Stimulated activated CD4-positive, alpha-beta T cell treated with anti-CD3 and anti-CD28 coated beads, TNF-alpha, amount 100 ng/mL, for 24 hours (primary cell): ENCODE results near the gene EIF3L.
"Not testable (repeated sequence)": the region's sequence is repeated elsewhere in the genome, so short reads cannot be mapped to it uniquely, and the experiment has no call there.

Experiments used
- DNase-seq, 3 experiments: peaks; one replicate each; pipeline ENCODE4 v3.0.0-alpha.2; 2020; ENCODE audit warnings: low read depth in 3 of 3

The EIF3L gene

DNA sequence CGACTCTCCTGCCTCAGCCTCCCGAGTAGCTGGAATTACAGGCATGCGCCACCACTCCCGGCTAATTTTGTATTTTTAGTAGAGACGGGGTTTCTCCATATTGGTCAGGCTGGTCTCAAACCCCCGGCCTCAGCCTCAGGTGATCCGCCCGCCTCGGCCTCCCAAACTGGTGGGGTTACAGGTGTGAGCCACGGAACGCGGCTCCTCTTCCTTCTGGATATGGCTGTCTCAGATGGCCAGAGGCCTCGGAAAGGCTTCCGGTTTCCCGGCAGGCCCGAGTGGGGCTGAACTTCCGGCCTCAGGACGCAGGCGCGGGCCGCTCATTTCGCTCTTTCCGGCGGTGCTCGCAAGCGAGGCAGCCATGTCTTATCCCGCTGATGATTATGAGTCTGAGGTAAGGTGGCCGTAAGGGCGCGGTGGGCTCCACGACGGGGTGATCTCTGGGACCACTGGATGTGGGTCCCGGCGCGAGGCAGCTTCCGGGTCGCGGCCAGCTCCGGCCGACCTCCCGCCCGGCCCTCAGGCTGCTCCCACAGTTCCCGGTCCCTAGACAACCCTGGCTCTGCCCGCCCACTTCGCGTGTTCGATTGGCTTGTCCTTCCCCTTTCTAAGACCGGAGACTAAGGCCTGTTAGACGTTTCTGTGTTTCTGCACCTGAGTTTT, at the start of gene EIF3L:
Gene EIF3L, plus strand, starts transcription at position 331 of the 663 bp plus-strand sequence. Its CDS starts 31 bp downstream, at position 362.
- DNase-seq: peak; percentile 82 to 87 (median 83)

DNA sequence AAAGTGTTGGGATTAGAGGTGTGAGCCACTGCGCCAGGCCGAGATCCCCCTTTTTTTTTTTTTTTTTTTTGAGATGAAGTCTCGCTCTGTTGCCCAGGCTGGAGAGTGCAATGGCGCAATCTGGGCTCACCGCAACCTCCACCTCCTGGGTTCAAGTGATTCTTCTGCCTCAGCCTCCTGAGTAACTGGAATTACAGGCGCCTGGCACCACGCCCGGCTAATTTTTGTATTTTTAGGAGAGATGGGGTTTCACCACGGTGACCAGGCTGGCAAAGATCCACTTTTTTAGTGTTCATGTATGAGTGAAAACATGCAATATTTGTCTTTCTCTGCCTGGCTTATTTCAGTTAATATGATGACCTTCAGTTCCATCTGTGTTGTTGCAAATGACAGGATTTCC, 49.2 kb upstream of the EIF3L start:
- not testable (repeated sequence) for DNase-seq

DNA sequence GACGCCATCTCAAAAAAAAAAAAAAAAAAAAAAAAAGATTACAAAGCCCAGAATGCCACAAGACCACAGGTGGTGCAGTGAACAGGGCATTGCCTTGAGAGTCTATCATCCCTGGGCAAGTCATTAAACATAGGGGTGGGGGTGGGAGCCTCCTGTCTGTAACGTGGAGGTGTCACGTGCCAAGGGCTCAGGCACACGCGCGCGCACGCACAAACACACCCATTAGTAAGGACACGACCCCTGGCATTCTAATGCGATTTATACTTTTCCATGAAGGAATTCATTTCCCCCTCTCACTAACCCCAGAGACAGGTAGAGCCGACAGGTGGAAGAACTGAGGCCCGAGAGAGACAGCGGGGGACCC, 47.3 kb upstream of the EIF3L start:
- no peak for DNase-seq

DNA sequence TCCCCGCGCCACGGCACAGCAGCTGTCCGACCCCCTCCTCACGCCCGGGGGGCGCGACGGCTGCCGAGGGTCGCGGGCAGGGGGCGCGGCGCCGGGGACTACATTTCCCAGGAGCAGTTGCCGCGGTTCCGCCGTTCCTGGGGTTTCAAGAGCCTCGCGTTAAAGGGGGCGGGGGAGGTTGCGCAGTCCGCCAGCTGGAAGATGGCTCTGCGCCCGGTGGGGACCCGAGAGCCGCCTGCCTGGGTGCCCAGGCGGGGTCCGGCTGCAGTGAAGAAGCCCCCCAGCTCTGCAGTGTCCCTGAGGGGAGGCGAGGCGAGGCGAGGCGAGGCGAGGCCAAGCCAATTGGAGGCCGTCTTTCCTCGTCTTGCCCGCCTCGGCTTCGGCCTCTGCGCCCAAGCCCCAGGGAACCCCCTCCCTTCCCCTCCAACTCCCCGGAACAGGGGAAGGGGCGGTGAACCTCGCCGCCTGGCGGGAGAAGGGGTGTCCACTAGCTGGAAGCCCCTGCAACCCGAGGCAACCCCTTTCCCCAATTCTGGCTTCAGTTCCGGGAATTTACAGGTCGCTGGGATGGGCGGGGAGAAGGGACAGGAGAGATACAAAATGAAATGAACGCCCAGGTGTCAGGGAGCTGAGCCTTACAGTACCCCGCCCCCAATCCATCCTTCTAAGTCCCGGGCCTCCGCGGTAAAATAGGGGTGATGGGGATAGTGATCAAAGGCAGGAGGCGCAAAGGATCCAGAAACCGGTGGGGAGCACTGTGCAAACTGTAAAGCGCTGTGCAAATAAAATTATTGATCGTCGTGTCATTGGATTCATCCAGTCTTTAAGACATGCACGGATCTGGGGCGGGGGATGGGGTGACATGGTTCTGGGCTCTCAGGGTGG, 46.7 kb upstream of the EIF3L start:
- no peak for DNase-seq

DNA sequence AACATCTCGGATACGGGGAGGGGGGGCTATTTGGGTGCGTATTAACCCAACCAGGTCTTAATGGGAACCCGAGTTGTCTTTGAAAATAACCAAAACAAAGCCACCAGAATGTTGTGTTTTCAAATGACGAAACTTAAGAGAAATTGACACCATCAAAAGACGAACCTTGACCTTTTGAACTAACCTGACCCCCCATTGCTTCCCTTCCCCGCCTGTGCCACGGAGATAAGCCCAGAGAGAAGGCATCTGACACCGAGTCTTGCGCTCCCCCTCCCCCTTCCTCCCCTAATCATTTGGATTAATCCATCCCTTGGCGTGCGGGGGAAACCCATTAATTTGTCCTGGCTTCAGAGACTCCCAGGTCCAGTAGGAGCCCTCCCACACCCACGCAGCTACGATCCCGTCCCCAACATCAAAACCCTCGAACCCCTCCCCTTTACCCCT, 46.0 kb upstream of the EIF3L start:
- DNase-seq: no peak

DNA sequence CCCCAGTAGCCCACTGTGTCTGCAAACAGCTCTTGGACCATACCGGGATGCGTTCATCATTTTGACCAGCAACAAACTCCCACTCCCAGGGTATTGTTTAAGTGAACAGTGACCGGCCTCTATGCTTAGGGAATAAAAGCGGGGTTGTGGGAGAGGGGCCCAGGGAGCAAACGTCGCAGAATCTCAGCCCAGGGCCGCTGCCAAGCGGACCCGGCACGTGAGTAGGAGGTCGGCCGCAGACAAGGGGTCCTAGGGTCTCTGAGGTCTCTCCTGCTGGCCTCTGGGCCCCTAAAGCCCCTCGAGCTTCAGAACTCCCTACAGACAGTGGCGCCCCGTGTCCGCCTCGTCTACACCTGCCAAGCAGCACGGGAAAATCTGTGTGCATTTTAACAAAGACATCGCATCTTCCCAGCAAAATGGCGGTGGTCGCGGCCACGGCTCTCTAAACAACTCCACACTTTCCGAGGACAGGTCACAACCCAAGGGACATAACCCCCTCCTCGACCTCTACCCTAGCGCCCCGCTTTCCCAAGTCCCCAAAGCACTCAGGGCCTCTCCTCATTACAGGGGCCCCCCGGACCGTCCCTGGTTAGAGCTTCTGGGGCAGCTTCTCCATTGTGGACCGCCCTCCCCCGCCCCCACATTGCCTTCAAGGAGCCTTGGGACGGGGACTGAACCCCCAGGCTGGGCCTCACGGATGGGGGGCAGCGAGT, 45.4 kb upstream of the EIF3L start:
- no peak for DNase-seq

DNA sequence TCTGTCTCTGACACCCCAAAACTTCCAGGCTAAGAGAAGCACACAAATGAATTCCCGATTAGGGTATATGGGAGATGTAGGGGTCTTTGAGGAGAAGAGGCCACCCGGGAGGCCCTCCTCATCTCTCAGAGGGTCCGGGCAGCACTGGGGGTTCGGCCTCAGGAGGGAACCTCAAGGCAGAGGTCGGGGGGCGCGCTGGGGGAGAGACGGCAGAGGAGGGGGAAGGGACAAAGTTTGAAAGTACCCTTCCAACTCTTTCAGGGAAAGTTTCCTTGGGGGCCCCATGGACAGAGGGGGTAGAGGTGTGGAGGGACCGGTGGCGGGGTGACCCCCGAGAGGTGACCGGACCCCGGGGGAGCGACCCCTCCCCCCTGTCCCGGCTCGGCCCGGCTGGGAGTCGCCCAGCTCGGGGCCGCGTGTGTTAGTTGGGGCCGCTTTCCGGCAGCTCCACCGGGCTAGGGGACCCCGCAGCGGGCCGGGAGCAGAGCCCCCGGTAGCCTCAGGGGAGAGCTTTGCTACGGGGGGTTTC, 44.8 kb upstream of the EIF3L start:
- no peak for DNase-seq

DNA sequence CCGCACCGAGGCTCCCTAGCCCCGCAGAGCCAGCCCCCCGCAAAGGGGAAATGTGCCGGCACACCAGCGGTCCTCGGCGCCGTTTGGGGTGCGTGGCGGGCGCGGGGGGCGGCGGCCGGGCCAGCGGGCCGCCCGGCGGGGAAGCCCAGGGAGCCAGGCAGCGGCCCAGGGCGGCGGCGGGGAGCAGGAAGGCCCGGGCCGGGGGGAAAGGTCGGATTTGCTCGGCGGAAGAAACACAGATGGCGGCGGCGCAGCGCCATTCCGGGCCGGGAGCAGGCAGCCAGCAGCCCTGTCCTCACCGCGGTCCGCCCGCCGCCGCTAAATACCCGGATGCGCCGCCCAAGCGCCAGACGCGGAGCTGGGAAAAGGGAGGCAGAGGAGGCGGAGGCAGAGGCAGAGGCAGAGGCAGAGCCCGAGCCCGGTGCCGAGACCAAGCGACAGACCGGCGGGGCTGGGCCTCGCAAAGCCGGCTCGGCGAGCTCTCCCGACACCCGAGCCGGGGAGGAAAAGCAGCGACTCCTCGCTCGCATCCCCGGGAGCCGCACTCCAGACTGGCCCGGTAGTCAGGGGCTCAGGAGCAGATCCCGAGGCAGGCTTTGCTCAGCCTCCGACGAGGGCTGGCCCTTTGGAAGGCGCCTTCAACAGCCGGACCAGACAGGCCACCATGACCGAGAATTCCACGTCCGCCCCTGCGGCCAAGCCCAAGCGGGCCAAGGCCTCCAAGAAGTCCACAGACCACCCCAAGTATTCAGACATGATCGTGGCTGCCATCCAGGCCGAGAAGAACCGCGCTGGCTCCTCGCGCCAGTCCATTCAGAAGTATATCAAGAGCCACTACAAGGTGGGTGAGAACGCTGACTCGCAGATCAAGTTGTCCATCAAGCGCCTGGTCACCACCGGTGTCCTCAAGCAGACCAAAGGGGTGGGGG, 44.1 kb upstream of the EIF3L start:
- peak; percentile 56 to 74 (median 58) for DNase-seq

DNA sequence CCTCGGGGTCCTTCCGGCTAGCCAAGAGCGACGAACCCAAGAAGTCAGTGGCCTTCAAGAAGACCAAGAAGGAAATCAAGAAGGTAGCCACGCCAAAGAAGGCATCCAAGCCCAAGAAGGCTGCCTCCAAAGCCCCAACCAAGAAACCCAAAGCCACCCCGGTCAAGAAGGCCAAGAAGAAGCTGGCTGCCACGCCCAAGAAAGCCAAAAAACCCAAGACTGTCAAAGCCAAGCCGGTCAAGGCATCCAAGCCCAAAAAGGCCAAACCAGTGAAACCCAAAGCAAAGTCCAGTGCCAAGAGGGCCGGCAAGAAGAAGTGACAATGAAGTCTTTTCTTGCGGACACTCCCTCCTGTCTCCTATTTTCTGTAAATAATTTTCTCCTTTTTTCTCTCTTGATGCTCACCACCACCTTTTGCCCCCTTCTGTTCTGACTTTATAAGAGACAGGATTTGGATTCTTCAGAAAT, 43.4 kb upstream of the EIF3L start:
- no peak for DNase-seq

DNA sequence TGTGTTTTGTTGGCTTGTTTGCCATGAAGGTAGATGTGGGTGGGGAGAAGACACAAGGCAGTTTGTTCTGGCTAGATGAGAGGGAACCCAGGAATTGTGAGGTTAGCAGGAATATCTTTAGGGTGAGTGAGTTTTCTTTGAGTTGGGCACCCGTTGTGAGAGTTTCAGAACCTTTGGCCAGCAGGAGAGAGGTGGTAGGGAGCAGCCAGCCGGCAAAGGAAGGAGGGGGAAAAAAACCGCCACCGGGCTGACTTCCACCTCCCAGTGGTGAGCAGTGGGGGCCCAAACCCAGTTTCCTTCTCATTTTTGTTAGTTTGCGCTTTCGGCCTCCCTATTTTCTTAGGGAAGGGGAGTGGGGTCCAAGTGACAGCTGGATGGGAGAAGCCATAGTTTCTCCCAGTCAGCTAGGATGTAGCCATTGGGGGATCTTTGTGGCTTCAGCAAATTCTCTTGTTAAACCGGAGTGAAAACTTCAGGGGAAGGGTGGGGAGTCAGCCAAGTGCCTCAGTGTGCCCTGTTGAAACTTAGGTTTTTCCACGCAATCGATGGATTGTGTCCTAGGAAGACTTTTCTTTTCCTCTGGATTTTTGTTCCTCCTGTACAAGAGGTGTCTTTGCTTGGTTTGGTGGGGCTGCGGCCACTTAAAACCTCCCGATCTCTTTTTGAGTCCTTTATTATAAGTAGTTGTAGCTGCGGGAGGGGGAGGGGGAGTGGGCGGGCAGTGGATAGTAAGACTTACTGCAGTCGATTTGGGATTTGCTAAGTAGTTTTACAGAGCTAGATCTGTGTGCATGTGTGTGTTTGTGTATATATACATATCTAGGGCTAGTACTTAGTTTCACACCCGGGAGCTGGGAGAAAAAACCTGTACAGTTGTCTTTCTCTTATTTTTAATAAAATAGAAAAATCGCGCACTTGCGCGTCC, 42.5 kb upstream of the EIF3L start:
- DNase-seq: no peak

DNA sequence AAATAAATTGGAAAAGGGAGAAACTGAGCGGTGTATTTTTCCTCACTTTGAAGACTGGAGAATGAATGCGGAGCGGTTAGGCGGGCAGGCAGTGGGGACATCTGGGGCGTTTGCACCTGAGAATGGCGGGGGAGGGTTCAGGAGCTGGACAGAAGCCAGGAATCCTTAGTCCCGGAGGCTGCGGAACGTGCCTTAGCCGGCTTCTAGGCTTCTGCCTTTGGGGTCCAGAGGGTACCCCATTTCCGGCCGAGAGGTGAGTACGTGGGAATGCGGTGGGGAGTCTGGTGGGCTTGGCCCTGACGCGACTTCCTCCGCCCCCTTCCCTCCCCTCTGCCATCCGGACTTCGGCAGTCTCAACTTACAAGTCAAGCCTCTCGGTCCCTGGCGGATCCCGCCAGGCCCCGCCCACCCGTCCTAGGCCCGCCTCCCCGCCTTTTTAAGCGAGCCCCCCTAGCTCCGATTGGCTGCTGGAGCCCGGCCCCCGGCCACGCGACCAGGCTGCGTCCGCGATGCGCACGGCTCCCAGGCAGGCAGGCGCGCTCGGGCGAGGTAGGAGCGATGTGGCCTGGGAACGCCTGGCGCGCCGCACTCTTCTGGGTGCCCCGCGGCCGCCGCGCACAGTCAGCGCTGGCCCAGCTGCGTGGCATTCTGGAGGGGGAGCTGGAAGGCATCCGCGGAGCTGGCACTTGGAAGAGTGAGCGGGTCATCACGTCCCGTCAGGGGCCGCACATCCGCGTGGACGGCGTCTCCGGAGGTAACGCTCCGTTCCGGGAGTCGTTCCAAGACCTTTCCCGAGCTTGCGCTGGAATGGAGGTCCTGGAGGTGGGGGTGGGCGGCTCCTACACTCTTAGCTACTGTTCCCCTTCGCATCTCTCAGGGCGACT, 41.6 kb upstream of the EIF3L start, which contains the start of gene GCAT:
Gene GCAT, plus strand, starts transcription at position 525 of the 884 bp plus-strand sequence. Its CDS starts 34 bp downstream, at position 559.
- peak; percentile 79 to 94 (median 87) for DNase-seq

DNA sequence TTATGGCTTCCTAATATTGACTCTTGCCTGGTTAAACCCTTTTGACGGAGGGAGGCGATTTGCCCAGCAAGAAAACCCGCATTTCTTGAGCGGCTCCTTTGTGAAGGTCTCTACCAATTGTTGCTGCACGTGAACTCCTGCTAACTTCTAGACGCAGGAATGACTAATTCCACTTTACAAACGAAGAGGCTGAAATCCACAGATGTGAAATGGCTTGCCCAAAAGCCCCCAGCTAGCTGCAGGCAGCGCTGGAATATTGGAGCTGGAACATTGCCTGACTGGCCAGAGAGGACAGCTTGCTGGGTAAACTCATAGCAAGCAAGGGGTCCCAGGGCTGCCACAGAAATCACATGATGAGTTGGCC, 40.9 kb upstream of the EIF3L start:
- no peak for DNase-seq

DNA sequence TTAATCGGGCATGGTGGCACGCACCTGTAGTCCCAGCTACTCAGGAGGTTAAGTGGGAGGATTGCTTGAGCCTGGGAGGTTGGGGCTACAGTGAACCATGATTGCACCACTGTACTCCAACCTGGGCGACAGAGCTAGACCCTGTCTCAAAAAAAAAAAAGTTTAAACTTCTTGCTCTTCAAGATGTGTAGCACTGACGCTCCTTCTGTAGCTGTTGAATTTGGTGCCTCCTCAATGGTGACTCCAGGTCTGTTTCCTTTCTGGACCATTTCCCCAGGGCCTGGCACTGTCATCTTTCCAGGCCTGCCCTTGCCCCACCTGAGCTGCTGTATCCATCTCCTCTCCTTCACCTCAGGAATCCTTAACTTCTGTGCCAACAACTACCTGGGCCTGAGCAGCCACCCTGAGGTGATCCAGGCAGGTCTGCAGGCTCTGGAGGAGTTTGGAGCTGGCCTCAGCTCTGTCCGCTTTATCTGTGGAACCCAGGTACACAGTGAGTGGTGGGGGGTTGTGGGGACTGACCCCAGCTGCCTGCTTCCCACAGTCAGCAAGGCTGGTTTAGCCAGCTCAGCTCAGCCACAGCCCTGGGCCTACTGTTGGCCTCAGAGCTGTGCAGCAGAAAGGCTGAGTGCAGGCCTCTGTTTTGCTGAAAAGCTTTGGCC, 39.4 kb upstream of the EIF3L start:
- no peak for DNase-seq

DNA sequence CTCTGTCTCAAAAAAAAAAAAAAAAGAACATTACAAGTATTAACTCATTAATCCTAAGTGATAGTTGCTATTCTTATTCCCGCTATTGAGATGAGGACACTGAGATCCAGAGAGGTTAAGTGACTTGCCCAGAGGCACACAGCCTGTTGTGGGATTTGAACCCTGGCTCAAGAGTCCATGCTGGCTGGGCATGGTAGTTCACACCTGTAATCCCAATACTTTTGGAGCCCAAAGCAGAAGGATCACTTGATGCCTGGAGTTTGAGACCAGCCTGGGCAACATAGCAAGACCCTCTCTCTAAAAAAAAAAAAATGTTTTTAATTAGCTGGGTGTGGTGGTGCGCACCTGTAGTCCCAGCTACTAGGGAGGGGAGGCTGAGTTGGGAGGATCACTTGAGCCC, 37.4 kb upstream of the EIF3L start:
- DNase-seq: no peak

DNA sequence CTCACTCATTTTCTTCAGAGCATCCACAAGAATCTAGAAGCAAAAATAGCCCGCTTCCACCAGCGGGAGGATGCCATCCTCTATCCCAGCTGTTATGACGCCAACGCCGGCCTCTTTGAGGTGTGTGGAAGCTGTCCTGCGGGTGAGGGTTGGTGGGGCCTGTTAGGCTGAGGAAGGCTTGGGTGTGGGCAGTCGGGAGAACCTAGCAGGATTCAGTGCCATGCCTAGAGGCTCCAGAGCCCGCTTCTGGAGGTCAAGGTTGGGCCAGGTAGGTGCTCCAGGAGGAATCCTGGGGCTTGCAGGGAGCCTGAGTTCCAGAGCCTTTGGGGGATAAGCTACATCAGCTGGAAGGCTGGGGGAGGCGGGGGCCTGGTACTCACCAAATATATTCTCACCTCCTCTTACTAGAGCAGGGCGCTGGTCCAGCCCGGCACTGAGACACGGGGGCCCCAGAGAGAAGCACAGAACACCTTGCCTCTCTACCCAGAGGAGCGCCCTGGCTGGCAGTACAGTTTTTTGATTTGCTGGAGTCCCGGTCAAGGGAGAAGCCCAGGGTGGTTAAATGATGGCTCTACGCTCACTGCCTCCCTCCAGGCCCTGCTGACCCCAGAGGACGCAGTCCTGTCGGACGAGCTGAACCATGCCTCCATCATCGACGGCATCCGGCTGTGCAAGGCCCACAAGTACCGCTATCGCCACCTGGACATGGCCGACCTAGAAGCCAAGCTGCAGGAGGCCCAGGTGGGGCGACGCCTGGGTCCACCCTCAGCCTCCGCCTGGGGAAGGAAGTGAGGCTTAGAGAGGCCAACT, 36.1 kb upstream of the EIF3L start:
- DNase-seq: no peak

DNA sequence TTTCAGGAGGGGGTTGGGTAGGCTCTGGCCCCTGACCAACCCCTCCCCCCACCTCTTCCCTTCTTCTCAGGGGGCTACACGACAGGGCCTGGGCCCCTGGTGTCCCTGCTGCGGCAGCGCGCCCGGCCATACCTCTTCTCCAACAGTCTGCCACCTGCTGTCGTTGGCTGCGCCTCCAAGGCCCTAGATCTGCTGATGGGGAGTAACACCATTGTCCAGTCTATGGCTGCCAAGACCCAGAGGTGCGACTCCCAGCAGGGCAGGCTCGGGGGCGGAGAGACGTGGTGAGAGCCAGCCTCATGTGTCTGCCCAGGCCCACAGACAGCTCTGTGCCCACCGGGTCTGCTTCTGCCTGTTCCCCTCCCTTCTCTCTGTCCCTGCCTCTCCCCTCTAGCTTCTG, 33.6 kb upstream of the EIF3L start:
- no peak for DNase-seq

DNA sequence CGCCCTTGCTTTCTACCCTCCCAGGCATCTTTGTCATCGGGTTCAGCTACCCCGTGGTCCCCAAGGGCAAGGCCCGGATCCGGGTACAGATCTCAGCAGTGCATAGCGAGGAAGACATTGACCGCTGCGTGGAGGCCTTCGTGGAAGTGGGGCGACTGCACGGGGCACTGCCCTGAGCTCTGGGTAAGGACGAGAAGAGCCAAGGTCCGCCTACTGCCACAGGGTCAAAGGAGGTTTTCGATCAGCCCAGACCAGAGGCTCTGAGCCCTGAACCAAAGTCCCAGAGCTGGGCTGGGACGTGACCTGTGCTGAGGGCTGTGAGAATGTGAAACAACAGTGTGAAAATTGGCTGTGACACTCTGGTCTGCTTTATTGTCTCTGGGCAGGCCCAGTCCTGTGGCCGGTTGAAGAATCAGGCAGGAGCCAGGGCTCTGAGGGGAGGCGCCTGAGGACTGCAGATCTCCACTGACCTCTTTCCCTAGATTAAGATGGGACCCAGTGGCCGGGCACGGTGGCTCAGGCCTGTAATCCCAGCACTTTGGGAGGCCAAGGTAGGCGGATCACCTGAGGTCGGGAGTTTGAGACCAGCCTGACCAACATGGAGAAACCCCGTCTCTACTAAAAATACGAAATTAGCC, 32.6 kb upstream of the EIF3L start:
- DNase-seq: no peak
